A673 (cell line): ENCODE results near the gene NR1I2. TPM values are rescaled to one million over a fixed set of nuclear protein-coding genes. Genes with fewer than 3 reads are reported as not detected.

Experiments
- BruUV-seq: library from RNA; stranded (reverse); fragments of 400-500 nt; replicated peaks from 2 replicates; lab custom pipeline; 2021; lab: Mats Ljungman, UMichigan
- CTCF ChIA-PET: fragments of 300-600 bp; sonication (Branson Sonifier 250); formaldehyde crosslinking; loops from one replicate; lab custom pipeline; 2022; ENCODE audit warnings: antibody characterized with exemption; lab: Charles Lee
- POLR2A ChIA-PET: fragments of 300-600 bp; sonication (Branson Sonifier 250); formaldehyde crosslinking; loops from one replicate; lab custom pipeline; 2022; ENCODE audit warnings: antibody characterized with exemption; ENCODE audit not compliant: low non-redundant PET; lab: Charles Lee
- DNase-seq: peaks from one replicate; pipeline ENCODE4 v3.0.0-alpha.2; 2015; ENCODE audit warnings: low spot score
- H3K27ac ChIP-seq: fragments of 200-600 bp; sonication (generic); 2 replicates; pipeline ENCODE4 v1.5.1; 2016; ENCODE audit warnings: mixed run types, low read depth, mild to moderate bottlenecking, mixed read lengths, antibody characterized with exemption, low read length; ENCODE audit not compliant: poor library complexity, severe bottlenecking
- H3K27me3 ChIP-seq: fragments of 200-600 bp; sonication (generic); replicated peaks from 2 replicates; pipeline ENCODE4 v1.6.1; 2017; ENCODE audit warnings: mixed run types, low read depth, mild to moderate bottlenecking, mixed read lengths, antibody characterized with exemption, low read length; ENCODE audit not compliant: insufficient read depth, poor library complexity
- H3K36me3 ChIP-seq: fragments of 200-600 bp; sonication (generic); 2 replicates; pipeline ENCODE4 v1.6.1; 2016; ENCODE audit warnings: mixed run types, mild to moderate bottlenecking, mixed read lengths, antibody characterized with exemption, low read length; ENCODE audit not compliant: insufficient read depth, poor library complexity, severe bottlenecking
- H3K4me1 ChIP-seq: fragments of 200-600 bp; sonication (generic); 2 replicates; pipeline ENCODE4 v1.6.1; 2017; ENCODE audit warnings: mixed run types, mild to moderate bottlenecking, mixed read lengths, antibody characterized with exemption, low read length; ENCODE audit not compliant: insufficient read depth, poor library complexity, severe bottlenecking
- H3K4me3 ChIP-seq: fragments of 200-600 bp; sonication (generic); 2 replicates; pipeline ENCODE4 v1.5.1; 2016; ENCODE audit warnings: low read depth, mixed run types, mild to moderate bottlenecking, mixed read lengths, low read length; ENCODE audit not compliant: poor library complexity, severe bottlenecking
- H3K9me3 ChIP-seq: fragments of 200-600 bp; sonication (generic); 2 replicates; pipeline ENCODE4 v1.6.1; 2016; ENCODE audit warnings: mixed run types, low read depth, mild to moderate bottlenecking, mixed read lengths, antibody characterized with exemption, low read length; ENCODE audit not compliant: poor library complexity, severe bottlenecking
- CTCF ChIP-seq: fragments of 300-800, 200-600 bp; sonication (generic); conservative IDR thresholded peaks from 2 replicates; pipeline ENCODE4 v1.5.1; 2017; ENCODE audit warnings: low read depth, mild to moderate bottlenecking, antibody characterized with exemption, low read length, moderate library complexity, mixed read lengths
- EZH2 ChIP-seq: fragments of 200-600 bp; sonication (generic); IDR thresholded peaks from 2 replicates; pipeline ENCODE4 v1.6.1; 2017; ENCODE audit warnings: borderline replicate concordance, low read depth, mild to moderate bottlenecking, mixed read lengths, antibody characterized with exemption, low read length; ENCODE audit not compliant: poor library complexity, severe bottlenecking
- intact Hi-C: fragments of 100-400 bp; cut with micrococcal nuclease; formaldehyde crosslinking; loops from one replicate; pipeline ENCODE4 v1.10.0; 2022; ENCODE audit not compliant: unreplicated experiment
- total RNA-seq: library from RNA; stranded (reverse); gene quantifications from 2 replicates; pipeline ENCODE4 v1.2.3, GENCODE V29; 2021

The NR1I2 gene
- total RNA-seq, 1 experiment from 2014 or later, result not detected

- BruUV-seq, result no TSS peak
These were observed 77.1 kb downstream of the NR1I2 start for GRCh38 chr3:119858957-119859356.

GRCh38 chr3:119859728-119860127 lies 77.8 kb downstream of the NR1I2 start:
- ChIA-PET CTCF (no interaction called here), POLR2A (no interaction called here)
- Histone ChIP-seq H3K4me3 (no peak overlapping the region), H3K27me3 (no peaks in the 10 kb centered on the region), H3K4me1 (no peaks in the 10 kb centered on the region), H3K36me3 (peaks cover 30% of the 10 kb centered on the region), H3K27ac (no peak overlapping the region), H3K9me3 (peaks cover 7% of the 10 kb centered on the region)
- DNase-seq, result no peak
- intact Hi-C loops, result no loop called here
- BruUV-seq, result no TSS peak
- TF ChIP-seq EZH2, result no peak
- TF ChIP-seq CTCF, result no peak

More at GRCh38 chr3:119858957-119859356, 77.1 kb downstream of the NR1I2 start:
- Histone ChIP-seq H3K36me3 (peaks cover 30% of the 10 kb centered on the region), H3K27ac (no peak overlapping the region), H3K4me1 (no peaks in the 10 kb centered on the region), H3K9me3 (peaks cover 7% of the 10 kb centered on the region), H3K4me3 (no peak overlapping the region), H3K27me3 (no peaks in the 10 kb centered on the region)
- intact Hi-C loops, result no loop called here
- ChIA-PET POLR2A (no interaction called here), CTCF (no interaction called here)
- DNase-seq, result no peak
- no peak for TF ChIP-seq EZH2
- no peak for TF ChIP-seq CTCF

GRCh38 chr3:119861681-119862080 lies 79.8 kb downstream of the NR1I2 start:
- TF ChIP-seq CTCF, result no peak
- TF ChIP-seq EZH2, result no peak
- POLR2A ChIA-PET, result no interaction called here
- Histone ChIP-seq H3K4me1 (no peaks in the 10 kb centered on the region), H3K36me3 (peaks cover 24% of the 10 kb centered on the region), H3K27me3 (no peaks in the 10 kb centered on the region), H3K4me3 (no peak overlapping the region), H3K9me3 (peaks cover 7% of the 10 kb centered on the region), H3K27ac (no peak overlapping the region)
- BruUV-seq, result no TSS peak
- no peak for DNase-seq
- CTCF ChIA-PET, result no interaction called here
- intact Hi-C loops, result no loop called here
